PC-9 (cell line): ENCODE measurements around the gene GPR17. TPM values are rescaled to one million over a fixed set of nuclear protein-coding genes. Genes with fewer than 3 reads are reported as not detected.

Source experiments
- BruUV-seq: library from RNA; stranded (reverse); fragments of 400-500 nt; replicated peaks from 2 replicates; lab custom pipeline; 2021; lab: Mats Ljungman, UMichigan
- CTCF ChIA-PET: fragments of 300-600 bp; sonication (Branson Sonifier 250); formaldehyde crosslinking; loops from one replicate; lab custom pipeline; 2022; ENCODE audit warnings: antibody characterized with exemption; lab: Charles Lee
- POLR2A ChIA-PET: fragments of 300-600 bp; sonication (Branson Sonifier 250); formaldehyde crosslinking; loops from one replicate; lab custom pipeline; 2022; ENCODE audit warnings: antibody characterized with exemption; ENCODE audit not compliant: unreplicated experiment; lab: Charles Lee
- DNase-seq, 2 experiments: peaks; one replicate each; pipeline versions ENCODE4 v3.0.0 to v3.0.0-alpha.2; 2015 to 2022; ENCODE audit warnings: mixed read lengths in 1 of 2
- H2AFZ ChIP-seq: fragments of 200-600 bp; sonication (generic); 2 replicates; pipeline ENCODE4 v1.8.1; 2017; ENCODE audit warnings: antibody characterized with exemption
- H3F3A ChIP-seq: fragments of 200-600 bp; sonication (generic); 2 replicates; pipeline ENCODE4 v1.8.1; 2017; ENCODE audit warnings: antibody characterized with exemption, mild to moderate bottlenecking, low read depth; ENCODE audit not compliant: insufficient read depth
- H3K27ac ChIP-seq: fragments of 200-600 bp; sonication (generic); 2 replicates; pipeline ENCODE4 v1.6.1; 2016; ENCODE audit warnings: mixed run types
- H3K27me3 ChIP-seq: fragments of 200-600 bp; sonication (generic); 2 replicates; pipeline ENCODE4 v1.6.1; 2016; ENCODE audit warnings: low read depth, mixed run types; ENCODE audit not compliant: insufficient read depth
- H3K36me3 ChIP-seq: fragments of 200-600 bp; sonication (generic); 2 replicates; pipeline ENCODE4 v1.6.1; 2016; ENCODE audit warnings: low read depth, mixed run types
- H3K4me1 ChIP-seq: fragments of 200-600 bp; sonication (generic); replicated peaks from 2 replicates; pipeline ENCODE4 v1.6.1; 2016; ENCODE audit warnings: mixed run types; ENCODE audit not compliant: insufficient read depth
- H3K4me2 ChIP-seq: fragments of 200-600 bp; sonication (generic); 2 replicates; pipeline ENCODE4 v1.6.1; 2017; ENCODE audit warnings: mixed run types
- H3K4me3 ChIP-seq: fragments of 200-600 bp; sonication (generic); 2 replicates; pipeline ENCODE4 v1.6.1; 2016; ENCODE audit warnings: mixed run types
- H3K79me2 ChIP-seq: fragments of 200-600 bp; sonication (generic); 2 replicates; pipeline ENCODE4 v1.6.1; 2017; ENCODE audit warnings: low read depth, mixed run types
- H3K9me2 ChIP-seq: fragments of 200-600 bp; sonication (generic); 2 replicates; pipeline ENCODE4 v1.8.1; 2017; ENCODE audit warnings: mild to moderate bottlenecking; ENCODE audit not compliant: insufficient read depth
- H3K9me3 ChIP-seq: fragments of 200-600 bp; sonication (generic); 2 replicates; pipeline ENCODE4 v1.8.1; 2016; ENCODE audit warnings: low read depth; ENCODE audit not compliant: insufficient read depth
- H4K20me1 ChIP-seq: fragments of 200-600 bp; sonication (generic); 2 replicates; pipeline ENCODE4 v1.8.1; 2017; ENCODE audit not compliant: insufficient read depth
- EZH2 ChIP-seq: fragments of 200-600 bp; sonication (generic); IDR thresholded peaks from 2 replicates; pipeline ENCODE4 v1.8.0; 2017; ENCODE audit warnings: antibody characterized with exemption, low read depth
- intact Hi-C: fragments of 100-400 bp; cut with micrococcal nuclease; formaldehyde crosslinking; loops from one replicate; pipeline ENCODE4 v1.10.0; 2022; ENCODE audit not compliant: unreplicated experiment
- total RNA-seq: library from RNA; stranded (reverse); gene quantifications from 2 replicates; pipeline ENCODE4 v1.2.3, GENCODE V29; 2021
- TF ChIP-seq, protein P1 (sequence below): fragments of 200-600 bp; sonication (generic); conservative IDR thresholded peaks from 2 replicates; pipeline ENCODE4 v1.6.1; 2017; ENCODE audit warnings: mixed run types, antibody characterized with exemption, mild to moderate bottlenecking, moderate library complexity

Gene GPR17
- total RNA-seq, 1 experiment from 2014 or later, result not detected

DNA sequence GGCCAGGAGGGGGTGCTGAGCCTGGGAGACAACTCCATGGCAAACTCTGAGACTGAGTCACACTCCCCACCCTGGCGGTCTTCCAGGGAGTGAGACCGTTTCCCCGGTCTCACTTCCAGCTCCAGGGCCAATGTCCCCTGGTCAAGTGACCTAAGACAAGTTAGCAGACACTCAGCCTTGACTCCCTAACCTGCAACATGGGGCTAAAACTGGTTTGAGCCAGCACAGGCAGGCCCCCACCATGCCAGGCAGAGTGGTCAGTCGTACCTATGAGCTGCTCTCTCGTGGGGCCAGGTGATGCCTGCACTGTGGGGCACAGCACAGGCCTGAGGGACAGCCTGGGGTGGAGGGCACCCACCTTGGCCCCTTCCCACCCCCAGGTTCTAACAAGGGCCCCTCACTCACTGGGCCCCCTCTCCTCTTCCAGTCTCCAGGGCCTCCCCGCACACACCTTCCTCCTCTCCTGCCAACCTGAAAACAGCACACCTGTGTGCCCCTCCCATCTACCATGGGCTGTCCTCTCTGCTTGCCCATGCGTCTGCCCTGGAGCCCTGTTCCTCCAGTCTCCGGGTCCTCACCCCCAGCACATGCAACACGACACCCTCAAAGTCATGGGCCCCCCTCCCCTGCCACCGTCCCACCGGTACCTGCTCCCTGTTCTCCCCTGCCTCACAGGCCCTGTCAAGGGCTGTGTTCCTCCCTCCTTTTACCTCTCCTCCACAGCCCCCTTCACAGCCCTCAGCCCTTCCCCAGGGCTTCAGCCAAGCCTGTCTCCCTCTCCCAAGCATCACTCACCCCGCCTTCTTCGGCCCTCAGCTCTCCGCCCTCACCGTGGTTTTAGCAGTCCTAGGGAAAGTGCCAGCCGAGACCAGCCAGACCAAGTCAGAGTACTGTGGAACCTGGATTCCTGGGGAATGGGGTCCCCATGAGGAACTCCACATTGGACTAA, 1.6 kb downstream of the GPR17 start:
- H3K4me1 ChIP-seq, result no peaks in the 10 kb centered on the region; the same call in 1 of the 2 replicates
- no peak overlapping the region for H3K4me3 ChIP-seq
- H3K9me3 ChIP-seq, result no peaks in the 10 kb centered on the region
- CTCF ChIA-PET, result interaction anchor here (0.6 to 1.1 kb wide), 3 partner anchors 25 to 56 kb away, joined by 3 to 4 read pairs (median 3); no protein-coding TSS in a partner anchor
- no peaks in the 10 kb centered on the region for H3K27me3 ChIP-seq
- no peak overlapping the region for H2AFZ ChIP-seq
- no peaks in the 10 kb centered on the region for H3K79me2 ChIP-seq
- no peaks in the 10 kb centered on the region for H4K20me1 ChIP-seq
- intact Hi-C loops, result loop anchor here (2.0 to 10.0 kb wide), 4 partner anchors 53 to 450 kb away; partner anchors contain the start of gene SFT2D3
- BruUV-seq, result no TSS peak
- no peaks in the 10 kb centered on the region for H3F3A ChIP-seq
- no peak for DNase-seq
- H3K27ac ChIP-seq, result no peak overlapping the region
- POLR2A ChIA-PET, result no interaction called here
- no peak overlapping the region for H3K4me2 ChIP-seq
- no peak for TF ChIP-seq EZH2
- no peaks in the 10 kb centered on the region for H3K9me2 ChIP-seq
- no peaks in the 10 kb centered on the region for H3K36me3 ChIP-seq

DNA sequence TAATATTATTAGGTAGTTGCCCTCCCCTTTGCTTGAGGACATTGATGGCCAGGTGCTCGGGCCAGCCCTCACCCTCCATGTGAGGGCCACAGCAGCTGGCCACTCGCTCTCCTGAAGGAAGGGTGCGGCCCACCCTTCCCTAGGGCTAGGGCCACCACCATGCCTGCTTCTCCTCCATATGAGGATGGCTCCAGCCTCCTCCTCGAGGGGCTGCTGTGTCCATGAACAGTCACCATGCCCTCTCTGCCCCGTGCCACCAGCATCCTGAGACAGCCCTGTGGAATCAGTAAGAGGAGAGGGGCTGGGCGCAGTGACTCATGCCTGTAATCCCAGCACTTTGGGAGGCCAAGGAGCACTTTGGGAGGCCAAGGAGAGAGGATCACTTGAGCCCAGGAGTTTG, 2.4 kb downstream of the GPR17 start:
- no peaks in the 10 kb centered on the region; the same call in 1 of the 2 replicates for H3K4me1 ChIP-seq
- H3F3A ChIP-seq, result no peaks in the 10 kb centered on the region
- no peaks in the 10 kb centered on the region for H4K20me1 ChIP-seq
- no peaks in the 10 kb centered on the region for H3K9me2 ChIP-seq
- H3K4me2 ChIP-seq, result no peak overlapping the region
- no peak for DNase-seq
- BruUV-seq, result no TSS peak
- H3K9me3 ChIP-seq, result no peaks in the 10 kb centered on the region
- H3K4me3 ChIP-seq, result no peak overlapping the region
- H3K36me3 ChIP-seq, result no peaks in the 10 kb centered on the region
- ChIA-PET POLR2A (no interaction called here), CTCF (interaction anchor here (1.1 kb wide), 1 partner anchor 24 kb away, joined by 3 read pairs; no protein-coding TSS in a partner anchor)
- no peak for TF ChIP-seq EZH2
- TF ChIP-seq, protein P1, sequence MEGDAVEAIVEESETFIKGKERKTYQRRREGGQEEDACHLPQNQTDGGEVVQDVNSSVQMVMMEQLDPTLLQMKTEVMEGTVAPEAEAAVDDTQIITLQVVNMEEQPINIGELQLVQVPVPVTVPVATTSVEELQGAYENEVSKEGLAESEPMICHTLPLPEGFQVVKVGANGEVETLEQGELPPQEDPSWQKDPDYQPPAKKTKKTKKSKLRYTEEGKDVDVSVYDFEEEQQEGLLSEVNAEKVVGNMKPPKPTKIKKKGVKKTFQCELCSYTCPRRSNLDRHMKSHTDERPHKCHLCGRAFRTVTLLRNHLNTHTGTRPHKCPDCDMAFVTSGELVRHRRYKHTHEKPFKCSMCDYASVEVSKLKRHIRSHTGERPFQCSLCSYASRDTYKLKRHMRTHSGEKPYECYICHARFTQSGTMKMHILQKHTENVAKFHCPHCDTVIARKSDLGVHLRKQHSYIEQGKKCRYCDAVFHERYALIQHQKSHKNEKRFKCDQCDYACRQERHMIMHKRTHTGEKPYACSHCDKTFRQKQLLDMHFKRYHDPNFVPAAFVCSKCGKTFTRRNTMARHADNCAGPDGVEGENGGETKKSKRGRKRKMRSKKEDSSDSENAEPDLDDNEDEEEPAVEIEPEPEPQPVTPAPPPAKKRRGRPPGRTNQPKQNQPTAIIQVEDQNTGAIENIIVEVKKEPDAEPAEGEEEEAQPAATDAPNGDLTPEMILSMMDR, result no peak
- H3K27ac ChIP-seq, result no peak overlapping the region
- no peaks in the 10 kb centered on the region for H3K27me3 ChIP-seq
- no peaks in the 10 kb centered on the region for H3K79me2 ChIP-seq
- no peak overlapping the region for H2AFZ ChIP-seq
- intact Hi-C loops, result loop anchor here (2.0 to 10.0 kb wide), 4 partner anchors 52 to 451 kb away; partner anchors contain the start of gene SFT2D3

DNA sequence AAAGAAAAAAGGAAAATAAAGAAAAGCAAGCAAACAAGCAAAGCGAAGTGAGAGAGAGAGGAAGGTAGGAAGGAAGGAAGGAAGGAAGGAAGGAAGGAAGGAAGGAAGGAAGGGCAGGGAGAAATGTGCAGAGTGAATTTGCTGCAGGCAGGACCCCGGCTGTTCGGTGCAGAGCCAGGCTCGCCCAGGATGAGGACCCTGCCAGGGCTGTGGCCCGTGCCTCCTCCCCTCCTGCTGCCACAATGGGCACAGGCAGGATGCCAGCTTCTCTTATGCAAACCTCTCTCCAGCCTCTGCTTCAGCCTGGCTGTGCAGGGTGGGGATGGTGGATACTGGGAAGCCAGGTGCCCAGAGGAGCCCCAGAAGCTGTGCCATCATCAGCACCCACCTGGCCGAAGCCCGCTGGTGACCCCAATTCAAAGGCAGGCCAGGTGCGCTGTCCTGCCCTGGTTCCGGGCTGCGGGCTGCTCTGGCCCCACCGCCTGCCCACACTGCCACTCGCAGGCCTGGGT, 3.2 kb downstream of the GPR17 start:
- no peak for DNase-seq
- ChIA-PET CTCF (interaction anchor here (1.6 kb wide), 1 partner anchor 58 kb away, joined by 15 read pairs; no protein-coding TSS in a partner anchor), POLR2A (no interaction called here)
- Histone ChIP-seq H2AFZ (no peak overlapping the region), H3K4me2 (no peak overlapping the region), H3K4me3 (no peak overlapping the region), H3F3A (no peaks in the 10 kb centered on the region), H4K20me1 (no peaks in the 10 kb centered on the region), H3K27me3 (no peaks in the 10 kb centered on the region), H3K79me2 (no peaks in the 10 kb centered on the region), H3K36me3 (no peaks in the 10 kb centered on the region), H3K4me1 (no peaks in the 10 kb centered on the region; the same call in 1 of the 2 replicates), H3K9me3 (no peaks in the 10 kb centered on the region), H3K27ac (no peak overlapping the region), H3K9me2 (no peaks in the 10 kb centered on the region)
- intact Hi-C loops, result loop anchor here (1.0 to 10.0 kb wide), 6 partner anchors 52 to 452 kb away; partner anchors contain the start of genes IWS1 and SFT2D3
- no peak for TF ChIP-seq EZH2
- TF ChIP-seq, protein P1, result no peak
- no TSS peak for BruUV-seq
